GM12878 (cell line): ENCODE measurements around the gene PDGFA. TPM values are rescaled to one million over a fixed set of nuclear protein-coding genes. Genes with fewer than 3 reads are reported as not detected.

Experiments
- ATAC-seq: fragments of 200-7000 bp; cut with Tn5 transposase; 3 replicates; pipeline ENCODE4 v1.9.1; 2020; ENCODE audit warnings: mild to moderate bottlenecking, moderate library complexity
- BruUV-seq: library from RNA; stranded (reverse); fragments of 400-500 nt; replicated peaks from 2 replicates; lab custom pipeline; 2021; lab: Mats Ljungman, UMichigan
- CTCF ChIA-PET: fragments of 300-600 bp; sonication (Branson Sonifier 250); formaldehyde crosslinking; extraction: SDS; loops from one replicate; lab custom pipeline; 2021; ENCODE audit warnings: inconsistent platforms; lab: Yijun Ruan, JAX
- POLR2A ChIA-PET: fragments of 350-600 bp; formaldehyde crosslinking; extraction: SDS; loops from one replicate; lab custom pipeline; 2021; ENCODE audit warnings: inconsistent platforms; lab: Charles Lee
- RAD21 ChIA-PET: fragments of 300-600 bp; sonication (Branson Sonifier 250); formaldehyde crosslinking; loops from one replicate; lab custom pipeline; 2023; ENCODE audit warnings: antibody characterized with exemption; ENCODE audit not compliant: unreplicated experiment; lab: Charles Lee
- SMC1A ChIA-PET: fragments of 300-600 bp; sonication (Branson Sonifier 250); formaldehyde crosslinking; loops from one replicate; lab custom pipeline; 2023; ENCODE audit not compliant: unreplicated experiment, uncharacterized antibody; lab: Charles Lee
- DNase-seq: peaks from one replicate; pipeline ENCODE4 v3.0.0-alpha.2; 2011; ENCODE audit warnings: low read depth, low spot score
- FAIRE-seq: peaks from 3 replicates; lab custom pipeline; 2011; peaks lifted over from hg19 to GRCh38; lab: Jason Lieb, UNC
- H2AFZ ChIP-seq: 2 replicates; pipeline ENCODE4 v1.6.0; 2011; ENCODE audit warnings: low read depth, low read length, control low read depth; ENCODE audit not compliant: control insufficient read depth
- H3K27ac ChIP-seq: 2 replicates; pipeline ENCODE4 v1.5.1; 2011; ENCODE audit warnings: control low read depth; ENCODE audit not compliant: control insufficient read depth, insufficient read depth
- H3K27me3 ChIP-seq, 2 experiments: replicated peaks in 1 of 2; 2 replicates each; pipeline versions ENCODE4 v1.6.0 to v1.6.1; 2011; ENCODE audit warnings: low read length in 1 of 2; ENCODE audit not compliant: control insufficient read depth in 2 of 2, insufficient read depth in 2 of 2
- H3K36me3 ChIP-seq, 2 experiments: 2 replicates each; pipeline ENCODE4 v1.5.1; 2011; ENCODE audit warnings: low read length in 1 of 2; ENCODE audit not compliant: control insufficient read depth in 2 of 2, insufficient read depth in 2 of 2
- H3K4me1 ChIP-seq: 2 replicates; pipeline ENCODE4 v1.6.1; 2011; ENCODE audit warnings: mild to moderate bottlenecking, low read length, moderate library complexity, mixed read lengths; ENCODE audit not compliant: control insufficient read depth, insufficient read depth
- H3K4me2 ChIP-seq: 2 replicates; pipeline ENCODE4 v1.6.0; 2011; ENCODE audit warnings: control low read depth; ENCODE audit not compliant: control insufficient read depth, insufficient read depth
- H3K4me3 ChIP-seq: fragments of 200-600 bp; sonication (generic); 2 replicates; pipeline ENCODE4 v1.5.1; 2016
- H3K79me2 ChIP-seq: 2 replicates; pipeline ENCODE4 v1.6.0; 2011; ENCODE audit warnings: low read length; ENCODE audit not compliant: control insufficient read depth, insufficient read depth
- H3K9ac ChIP-seq: 2 replicates; pipeline ENCODE4 v1.8.0; 2011; ENCODE audit warnings: low read length, control low read depth, mixed read lengths; ENCODE audit not compliant: control insufficient read depth, insufficient read depth
- H3K9me3 ChIP-seq: replicated peaks from 3 replicates; pipeline ENCODE4 v1.5.1; 2011; ENCODE audit warnings: mild to moderate bottlenecking, low read length; ENCODE audit not compliant: control insufficient read depth, insufficient read depth
- H4K20me1 ChIP-seq: 2 replicates; pipeline ENCODE4 v1.6.0; 2011; ENCODE audit not compliant: control insufficient read depth, insufficient read depth
- GABPA ChIP-seq: IDR thresholded peaks from 2 replicates; pipeline ENCODE4 v1.6.1; 2014; ENCODE audit warnings: antibody characterized with exemption, low read depth, mild to moderate bottlenecking, inconsistent platforms
- IRF4 ChIP-seq: IDR thresholded peaks from 2 replicates; pipeline ENCODE4 v1.6.1; 2011; ENCODE audit warnings: low read depth, low read length
- MLLT1 ChIP-seq: fragments of 450-650 bp; IDR thresholded peaks from 2 replicates; pipeline ENCODE4 v1.6.1; 2016; ENCODE audit warnings: mild to moderate bottlenecking
- NBN ChIP-seq: fragments of 450-650 bp; IDR thresholded peaks from 2 replicates; pipeline ENCODE4 v1.6.1; 2016
- NRF1 ChIP-seq: conservative IDR thresholded peaks from 2 replicates; pipeline ENCODE4 v1.6.1; 2011; ENCODE audit warnings: mild to moderate bottlenecking, low read depth, low read length, improper control_type of control experiment
- RBBP5 ChIP-seq: fragments of 200-600 bp; sonication (generic); conservative IDR thresholded peaks from 2 replicates; pipeline ENCODE4 v1.6.1; 2016
- ZNF592 ChIP-seq: fragments of 450-650 bp; IDR thresholded peaks from 2 replicates; pipeline ENCODE4 v1.6.1; 2017; ENCODE audit warnings: mild to moderate bottlenecking, moderate library complexity
- WGBS: methylation state at CpG from one replicate; pipeline ENCODE4 v1.1.6; 2016; ENCODE audit warnings: low lambda C conversion rate; ENCODE audit not compliant: insufficient replicate concordance, insufficient coverage; ENCODE audit errors: missing lambda C conversion rate; 5-methylcytosine and 5-hydroxymethylcytosine counted together
- in situ Hi-C: fragments of 300-500 bp; cut with MboI; formaldehyde crosslinking; loops from 9 replicates; pipeline ENCODE4 v1.14.3; 2018; ENCODE audit warnings: mixed read lengths
- intact Hi-C: fragments of 100-400 bp; cut with micrococcal nuclease; formaldehyde crosslinking; loops from one replicate; pipeline ENCODE4 v1.14.2; 2022; ENCODE audit not compliant: unreplicated experiment
- polyA plus RNA-seq, 11 experiments: library from polyadenylated mRNA; depleted of rRNA in 4 of 11; unstranded in 6 of 11; stranded (reverse) in 5 of 11; fragments of >200 nt; fragmentation: Nextera tagmentation in 4 of 11; fragmentation: Illumina TruSeq in 1 of 11; extraction: Ambion mirVana in 4 of 11; extraction: Trizol in 1 of 11; gene quantifications; 1 replicate in 1 of 11; 2 replicates in 10 of 11; pipeline versions ENCODE4 v1.2.1 to v1.2.3, GENCODE V29; 2011 to 2016; ENCODE audit warnings: inconsistent platforms in 2 of 11, missing spikeins in 2 of 11, low read depth in 1 of 11
- total RNA-seq, 4 experiments: library from RNA; depleted of rRNA in 3 of 4; stranded (reverse); fragments of >200 nt in 3 of 4; fragmentation: Illumina TruSeq in 1 of 4; extraction: Trizol in 1 of 4; gene quantifications; 2 replicates each; pipeline versions ENCODE4 v1.2.1 to v1.2.3, GENCODE V29; 2013 to 2021
- TF ChIP-seq, protein P1 (sequence below): fragments of 450-650 bp; IDR thresholded peaks from 2 replicates; pipeline ENCODE4 v1.6.1; 2016; ENCODE audit warnings: mild to moderate bottlenecking, moderate library complexity, borderline replicate concordance
- TF ChIP-seq, protein P2 (sequence below), 3 experiments: IDR thresholded peaks in 2 of 3; conservative IDR thresholded peaks in 1 of 3; 2 replicates each; pipeline ENCODE4 v1.5.1; 2011; ENCODE audit warnings: low read depth in 3 of 3, low read length in 3 of 3, mild to moderate bottlenecking in 3 of 3, control low read depth in 2 of 3, moderate library complexity in 2 of 3, inconsistent platforms in 1 of 3, mixed read lengths in 1 of 3; ENCODE audit not compliant: control insufficient read depth in 2 of 3, insufficient read depth in 1 of 3; ENCODE audit errors: extremely low read depth in 1 of 3

PDGFA gene
- total and polyA plus RNA-seq, 10 of the 15 experiments (the other 5 are each of a cell fraction or from before 2014, with no cell fraction given), result 2.5 to 10.0 (median 5.6) TPM

DNA sequence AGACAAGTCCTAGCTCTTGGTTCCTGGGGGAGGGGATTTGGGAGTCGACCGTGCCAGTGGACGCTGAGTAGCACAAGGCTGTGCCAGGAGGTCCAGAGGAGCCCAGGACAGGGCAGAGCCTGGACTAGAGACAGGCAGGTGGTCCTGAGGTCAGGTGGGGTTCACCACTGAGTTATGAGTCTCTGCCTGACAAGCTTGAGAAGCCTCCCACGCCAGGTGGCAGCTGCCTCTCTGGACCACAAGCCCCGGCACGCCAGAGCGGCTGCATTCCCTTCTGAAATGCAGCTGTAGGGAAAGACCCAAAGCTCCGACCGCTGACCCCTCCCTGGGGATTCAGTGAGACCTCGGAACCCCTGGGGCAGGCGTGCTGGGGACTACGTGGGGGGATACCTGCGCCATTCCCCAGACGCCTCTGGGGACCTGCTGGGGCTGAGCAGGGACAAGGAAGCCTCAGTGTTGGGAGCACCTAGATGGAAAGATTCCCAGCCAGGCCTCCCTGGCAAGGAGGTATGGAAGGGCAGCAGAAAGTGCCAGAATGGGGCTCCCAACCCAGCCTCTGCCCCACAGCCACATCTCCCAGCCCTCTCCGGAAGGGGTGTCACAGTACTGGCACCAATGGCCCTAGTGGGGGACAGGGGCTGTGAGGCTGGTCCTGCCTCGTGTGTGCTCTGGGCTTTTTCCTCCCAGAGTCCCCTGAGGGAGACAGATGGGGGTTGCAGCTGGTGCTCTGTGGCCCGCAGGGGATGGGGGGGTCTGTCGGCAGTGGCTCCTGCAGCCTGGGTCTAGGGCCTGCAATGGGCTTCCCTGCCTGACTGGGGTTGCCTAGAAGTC lies 29.0 kb downstream of the PDGFA start (continued):
- TF ChIP-seq, protein P1, sequence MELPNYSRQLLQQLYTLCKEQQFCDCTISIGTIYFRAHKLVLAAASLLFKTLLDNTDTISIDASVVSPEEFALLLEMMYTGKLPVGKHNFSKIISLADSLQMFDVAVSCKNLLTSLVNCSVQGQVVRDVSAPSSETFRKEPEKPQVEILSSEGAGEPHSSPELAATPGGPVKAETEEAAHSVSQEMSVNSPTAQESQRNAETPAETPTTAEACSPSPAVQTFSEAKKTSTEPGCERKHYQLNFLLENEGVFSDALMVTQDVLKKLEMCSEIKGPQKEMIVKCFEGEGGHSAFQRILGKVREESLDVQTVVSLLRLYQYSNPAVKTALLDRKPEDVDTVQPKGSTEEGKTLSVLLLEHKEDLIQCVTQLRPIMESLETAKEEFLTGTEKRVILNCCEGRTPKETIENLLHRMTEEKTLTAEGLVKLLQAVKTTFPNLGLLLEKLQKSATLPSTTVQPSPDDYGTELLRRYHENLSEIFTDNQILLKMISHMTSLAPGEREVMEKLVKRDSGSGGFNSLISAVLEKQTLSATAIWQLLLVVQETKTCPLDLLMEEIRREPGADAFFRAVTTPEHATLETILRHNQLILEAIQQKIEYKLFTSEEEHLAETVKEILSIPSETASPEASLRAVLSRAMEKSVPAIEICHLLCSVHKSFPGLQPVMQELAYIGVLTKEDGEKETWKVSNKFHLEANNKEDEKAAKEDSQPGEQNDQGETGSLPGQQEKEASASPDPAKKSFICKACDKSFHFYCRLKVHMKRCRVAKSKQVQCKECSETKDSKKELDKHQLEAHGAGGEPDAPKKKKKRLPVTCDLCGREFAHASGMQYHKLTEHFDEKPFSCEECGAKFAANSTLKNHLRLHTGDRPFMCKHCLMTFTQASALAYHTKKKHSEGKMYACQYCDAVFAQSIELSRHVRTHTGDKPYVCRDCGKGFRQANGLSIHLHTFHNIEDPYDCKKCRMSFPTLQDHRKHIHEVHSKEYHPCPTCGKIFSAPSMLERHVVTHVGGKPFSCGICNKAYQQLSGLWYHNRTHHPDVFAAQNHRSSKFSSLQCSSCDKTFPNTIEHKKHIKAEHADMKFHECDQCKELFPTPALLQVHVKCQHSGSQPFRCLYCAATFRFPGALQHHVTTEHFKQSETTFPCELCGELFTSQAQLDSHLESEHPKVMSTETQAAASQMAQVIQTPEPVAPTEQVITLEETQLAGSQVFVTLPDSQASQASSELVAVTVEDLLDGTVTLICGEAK, result no peak
- TF ChIP-seq RBBP5, result no peak

- CTCF ChIA-PET, result interaction anchor here (1.1 kb wide), 1 partner anchor 25 kb away, joined by 3 read pairs; no protein-coding TSS in a partner anchor
- Histone ChIP-seq H3K4me1 (no peaks in the 10 kb centered on the region), H3K27me3 (no peaks in the 10 kb centered on the region), H3K4me2 (no peak overlapping the region), H3K4me3 (no peak overlapping the region), H2AFZ (no peak overlapping the region), H3K27ac (no peak overlapping the region), H4K20me1 (no peaks in the 10 kb centered on the region), H3K36me3 (no peaks in the 10 kb centered on the region), H3K9me3 (no peaks in the 10 kb centered on the region; the same call in 2 of the 3 replicates), H3K9ac (no peak overlapping the region), H3K79me2 (no peaks in the 10 kb centered on the region)
- DNase-seq (no peak), ATAC-seq (no peak), FAIRE-seq (no peak)
- BruUV-seq, result no TSS peak
- TF ChIP-seq, protein P2, sequence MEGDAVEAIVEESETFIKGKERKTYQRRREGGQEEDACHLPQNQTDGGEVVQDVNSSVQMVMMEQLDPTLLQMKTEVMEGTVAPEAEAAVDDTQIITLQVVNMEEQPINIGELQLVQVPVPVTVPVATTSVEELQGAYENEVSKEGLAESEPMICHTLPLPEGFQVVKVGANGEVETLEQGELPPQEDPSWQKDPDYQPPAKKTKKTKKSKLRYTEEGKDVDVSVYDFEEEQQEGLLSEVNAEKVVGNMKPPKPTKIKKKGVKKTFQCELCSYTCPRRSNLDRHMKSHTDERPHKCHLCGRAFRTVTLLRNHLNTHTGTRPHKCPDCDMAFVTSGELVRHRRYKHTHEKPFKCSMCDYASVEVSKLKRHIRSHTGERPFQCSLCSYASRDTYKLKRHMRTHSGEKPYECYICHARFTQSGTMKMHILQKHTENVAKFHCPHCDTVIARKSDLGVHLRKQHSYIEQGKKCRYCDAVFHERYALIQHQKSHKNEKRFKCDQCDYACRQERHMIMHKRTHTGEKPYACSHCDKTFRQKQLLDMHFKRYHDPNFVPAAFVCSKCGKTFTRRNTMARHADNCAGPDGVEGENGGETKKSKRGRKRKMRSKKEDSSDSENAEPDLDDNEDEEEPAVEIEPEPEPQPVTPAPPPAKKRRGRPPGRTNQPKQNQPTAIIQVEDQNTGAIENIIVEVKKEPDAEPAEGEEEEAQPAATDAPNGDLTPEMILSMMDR (IDR thresholded peaks at IDR 0.05 in 2 of 3, conservative IDR thresholded peaks at IDR 0.05 in 1 of 3; ENCODE audit: control insufficient read depth in 2 of 3, extremely low read depth in 1 of 3, insufficient read depth in 1 of 3, low read depth in 3 of 3, low read length in 3 of 3), result no peak
- TF ChIP-seq GABPA, result no peak
- TF ChIP-seq NBN, result no peak
- no peak for TF ChIP-seq ZNF592
- no peak for TF ChIP-seq IRF4
- no peak for TF ChIP-seq MLLT1
- no peak for TF ChIP-seq NRF1
- in situ Hi-C loops (no loop called here), intact Hi-C loops (no loop called here)
- POLR2A ChIA-PET, result no interaction called here
- 46% methylated on average over 4 of the region's 4 CpGs for WGBS
- SMC1A ChIA-PET, result interaction anchor here (1.5 kb wide), 1 partner anchor 16 kb away, joined by 4 read pairs; no protein-coding TSS in a partner anchor
- RAD21 ChIA-PET, result interaction anchor here (0.6 to 1.3 kb wide), 3 partner anchors 31 to 39 kb away, joined by 3 to 4 read pairs (median 3); no protein-coding TSS in a partner anchor
Measured at GRCh38 chr7:489876-490275, 29.8 kb downstream of the PDGFA start.
